ENCODE data around the gene EHD4.

EHD4 gene

GRCh38 chr15:41848631-41849030 lies 123.7 kb downstream of the EHD4 start:
- Mint-ChIP-seq H3K27ac (peak overlapping the region; percentile 85), H3K4me3 (no peak overlapping the region), H3K4me1 (peaks cover 19% of the 10 kb centered on the region), H3K36me3 (peaks cover 5% of the 10 kb centered on the region), H3K9me3 (no peaks in the 10 kb centered on the region)
- DNase-seq (ENCODE audit: low spot score in 2 of 2) (peak; percentile 12 to 56), ATAC-seq (peak; percentile 79)

GRCh38 chr15:41847981-41848380 lies 124.4 kb downstream of the EHD4 start:
- no peak for DNase-seq (ENCODE audit: low spot score in 2 of 2)
- Mint-ChIP-seq H3K27ac (peak overlapping the region; percentile 85), H3K4me1 (peaks cover 19% of the 10 kb centered on the region), H3K36me3 (peaks cover 10% of the 10 kb centered on the region), H3K4me3 (no peak overlapping the region), H3K9me3 (no peaks in the 10 kb centered on the region)
- ATAC-seq, result no peak

- H3K36me3 Mint-ChIP-seq, result peaks cover 10% of the 10 kb centered on the region
- peaks cover 19% of the 10 kb centered on the region for H3K4me1 Mint-ChIP-seq
- H3K27ac Mint-ChIP-seq, result no peak overlapping the region
- DNase-seq (ENCODE audit: low spot score in 2 of 2), result no peak
- no peak for ATAC-seq
- H3K4me3 Mint-ChIP-seq, result no peak overlapping the region
- H3K9me3 Mint-ChIP-seq, result no peaks in the 10 kb centered on the region
These were observed 125.2 kb downstream of the EHD4 start for GRCh38 chr15:41847206-41847605.

All from stimulated activated effector memory CD8-positive, alpha-beta T cell treated with anti-CD3 and anti-CD28 coated beads, Interleukin-12 subunit alpha, Interleukin-12 subunit beta, amount 100 ng/mL, for 72 hours (primary cell).